MCF 10A (cell line): ENCODE results near the gene DNAAF8. TPM values are rescaled to one million over a fixed set of nuclear protein-coding genes. Genes with fewer than 3 reads are reported as not detected.

Source experiments
- BruUV-seq: library from RNA; stranded (reverse); fragments of 400-500 nt; replicated peaks from 2 replicates; lab custom pipeline; 2021; lab: Mats Ljungman, UMichigan
- CTCF ChIA-PET: fragments of 300-600 bp; sonication (Branson Sonifier 250); formaldehyde crosslinking; extraction: SDS; loops from one replicate; lab custom pipeline; 2021; ENCODE audit warnings: antibody characterized with exemption, inconsistent platforms; lab: Yijun Ruan, JAX
- POLR2A ChIA-PET: fragments of 300-600, 350-650 bp; sonication (Branson Sonifier 250); formaldehyde crosslinking; extraction: SDS; loops from one replicate; lab custom pipeline; 2020; ENCODE audit warnings: antibody characterized with exemption, inconsistent platforms; lab: Yijun Ruan, JAX
- DNase-seq: peaks from one replicate; pipeline ENCODE4 v3.0.0-alpha.2; 2018; ENCODE audit not compliant: unreplicated experiment
- H3K27ac Mint-ChIP-seq: one replicate; pipeline ENCODE4 v1.8.0; 2022; ENCODE audit warnings: mild to moderate bottlenecking, low read depth, mixed read lengths; ENCODE audit not compliant: unreplicated experiment
- H3K27me3 Mint-ChIP-seq: one replicate; pipeline ENCODE4 v1.8.0; 2022; ENCODE audit warnings: mixed read lengths; ENCODE audit not compliant: insufficient read depth, unreplicated experiment
- H3K36me3 Mint-ChIP-seq: one replicate; pipeline ENCODE4 v1.8.0; 2022; ENCODE audit warnings: mild to moderate bottlenecking, moderate library complexity, mixed read lengths; ENCODE audit not compliant: insufficient read depth, unreplicated experiment
- H3K4me1 Mint-ChIP-seq: one replicate; pipeline ENCODE4 v1.8.0; 2022; ENCODE audit warnings: mixed read lengths; ENCODE audit not compliant: insufficient read depth, unreplicated experiment
- H3K4me3 Mint-ChIP-seq: one replicate; pipeline ENCODE4 v1.8.0; 2022; ENCODE audit warnings: mild to moderate bottlenecking, moderate library complexity, mixed read lengths; ENCODE audit not compliant: unreplicated experiment
- H3K9me3 Mint-ChIP-seq: one replicate; pipeline ENCODE4 v1.8.0; 2022; ENCODE audit warnings: mixed read lengths; ENCODE audit not compliant: unreplicated experiment
- intact Hi-C: fragments of 100-400 bp; cut with micrococcal nuclease; formaldehyde crosslinking; loops from 2 replicates; pipeline ENCODE4 v1.14.1; 2022
- total RNA-seq: library from RNA; stranded (reverse); gene quantifications from 2 replicates; pipeline ENCODE4 v1.2.3, GENCODE V29; 2022
- TF ChIP-seq, protein P1 (sequence below): fragments of 200-600 bp; IDR thresholded peaks from one replicate; pipeline ENCODE4 v1.8.0; 2022; ENCODE audit warnings: antibody characterized with exemption, mild to moderate bottlenecking; ENCODE audit not compliant: unreplicated experiment

DNAAF8 gene
- total RNA-seq, 1 experiment from 2014 or later, result 0.56 TPM

DNA sequence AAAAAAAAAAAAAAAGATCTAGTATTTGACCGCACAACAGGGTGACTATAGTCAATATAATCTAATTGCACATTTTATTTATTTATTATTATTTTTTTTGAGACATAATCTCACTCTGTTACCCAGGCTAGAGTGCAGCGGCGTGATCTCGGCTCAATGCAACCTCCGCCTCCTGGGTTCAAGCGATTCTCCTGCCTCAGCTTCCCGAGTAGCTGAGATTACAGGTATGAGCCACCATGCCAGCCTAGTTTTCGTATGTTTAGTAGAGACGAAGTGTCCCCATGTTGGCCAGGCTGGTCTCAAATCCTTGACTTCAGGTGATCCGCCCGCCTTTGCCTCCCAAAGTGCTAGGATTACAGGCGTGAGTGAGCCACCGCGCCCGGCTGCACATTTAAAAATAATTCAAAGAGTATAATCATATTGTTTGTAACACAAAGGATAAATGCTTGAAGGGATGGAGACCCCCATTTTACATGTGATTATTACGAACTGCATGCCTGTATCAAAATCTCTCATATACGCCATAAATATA, 1.1 kb upstream of the DNAAF8 start:
- ChIA-PET POLR2A (interaction anchor here (0.5 to 2.9 kb wide), 11 partner anchors 9 to 211 kb away, joined by 3 to 64 read pairs (median 8); partner anchors contain the start of genes NUDT16L1 and ZNF500), CTCF (no interaction called here)
- Mint-ChIP-seq H3K36me3 (peaks cover 34% of the 10 kb centered on the region), H3K4me1 (peaks cover 13% of the 10 kb centered on the region), H3K4me3 (peak overlapping the region; percentile 98), H3K27ac (peak overlapping the region; percentile 98), H3K27me3 (no peaks in the 10 kb centered on the region), H3K9me3 (no peaks in the 10 kb centered on the region)
- no TSS peak for BruUV-seq
- intact Hi-C loops, result loop anchor here (10.0 kb wide), 1 partner anchor 362 kb away; the partner anchor contains the start of gene EEF2KMT
- TF ChIP-seq, protein P1, sequence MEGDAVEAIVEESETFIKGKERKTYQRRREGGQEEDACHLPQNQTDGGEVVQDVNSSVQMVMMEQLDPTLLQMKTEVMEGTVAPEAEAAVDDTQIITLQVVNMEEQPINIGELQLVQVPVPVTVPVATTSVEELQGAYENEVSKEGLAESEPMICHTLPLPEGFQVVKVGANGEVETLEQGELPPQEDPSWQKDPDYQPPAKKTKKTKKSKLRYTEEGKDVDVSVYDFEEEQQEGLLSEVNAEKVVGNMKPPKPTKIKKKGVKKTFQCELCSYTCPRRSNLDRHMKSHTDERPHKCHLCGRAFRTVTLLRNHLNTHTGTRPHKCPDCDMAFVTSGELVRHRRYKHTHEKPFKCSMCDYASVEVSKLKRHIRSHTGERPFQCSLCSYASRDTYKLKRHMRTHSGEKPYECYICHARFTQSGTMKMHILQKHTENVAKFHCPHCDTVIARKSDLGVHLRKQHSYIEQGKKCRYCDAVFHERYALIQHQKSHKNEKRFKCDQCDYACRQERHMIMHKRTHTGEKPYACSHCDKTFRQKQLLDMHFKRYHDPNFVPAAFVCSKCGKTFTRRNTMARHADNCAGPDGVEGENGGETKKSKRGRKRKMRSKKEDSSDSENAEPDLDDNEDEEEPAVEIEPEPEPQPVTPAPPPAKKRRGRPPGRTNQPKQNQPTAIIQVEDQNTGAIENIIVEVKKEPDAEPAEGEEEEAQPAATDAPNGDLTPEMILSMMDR, result no peak
- no peak for DNase-seq

DNA sequence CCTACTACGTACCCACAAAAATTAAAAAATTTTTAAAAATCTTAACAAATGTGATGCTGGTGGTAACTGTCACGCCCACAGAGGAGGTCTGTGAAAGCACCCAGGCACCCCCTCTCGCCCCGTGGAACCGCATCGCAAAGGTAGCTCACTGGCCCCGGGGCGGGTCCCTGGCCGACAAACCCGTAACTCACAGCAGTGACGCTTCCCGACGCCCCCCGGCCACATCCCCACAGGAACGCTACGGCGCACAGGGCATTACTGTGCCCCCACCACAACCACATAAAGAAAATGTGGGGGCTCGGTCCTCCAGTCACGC, 632 bp upstream of the DNAAF8 start:
- H3K27ac Mint-ChIP-seq, result peak overlapping the region; percentile 98
- peaks cover 34% of the 10 kb centered on the region for H3K36me3 Mint-ChIP-seq
- POLR2A ChIA-PET, result interaction anchor here (0.5 to 2.9 kb wide), 24 partner anchors 9 to 338 kb away, joined by 3 to 64 read pairs (median 5); partner anchors contain the start of genes ALG1, GLYR1, NUDT16L1 and ROGDI
- no peak for DNase-seq
- CTCF ChIA-PET, result interaction anchor here (0.6 to 1.3 kb wide), 5 partner anchors 35 to 223 kb away, joined by 3 to 7 read pairs (median 3); partner anchors contain the start of gene MGRN1
- no peaks in the 10 kb centered on the region for H3K27me3 Mint-ChIP-seq
- BruUV-seq, result TSS peak; percentile 54
- TF ChIP-seq, protein P1, result no peak
- peaks cover 13% of the 10 kb centered on the region for H3K4me1 Mint-ChIP-seq
- intact Hi-C loops, result loop anchor here (1.0 to 10.0 kb wide), 3 partner anchors 34 to 361 kb away; partner anchors contain the start of genes EEF2KMT and ZNF500
- no peaks in the 10 kb centered on the region for H3K9me3 Mint-ChIP-seq
- peak overlapping the region; percentile 98 for H3K4me3 Mint-ChIP-seq

DNA sequence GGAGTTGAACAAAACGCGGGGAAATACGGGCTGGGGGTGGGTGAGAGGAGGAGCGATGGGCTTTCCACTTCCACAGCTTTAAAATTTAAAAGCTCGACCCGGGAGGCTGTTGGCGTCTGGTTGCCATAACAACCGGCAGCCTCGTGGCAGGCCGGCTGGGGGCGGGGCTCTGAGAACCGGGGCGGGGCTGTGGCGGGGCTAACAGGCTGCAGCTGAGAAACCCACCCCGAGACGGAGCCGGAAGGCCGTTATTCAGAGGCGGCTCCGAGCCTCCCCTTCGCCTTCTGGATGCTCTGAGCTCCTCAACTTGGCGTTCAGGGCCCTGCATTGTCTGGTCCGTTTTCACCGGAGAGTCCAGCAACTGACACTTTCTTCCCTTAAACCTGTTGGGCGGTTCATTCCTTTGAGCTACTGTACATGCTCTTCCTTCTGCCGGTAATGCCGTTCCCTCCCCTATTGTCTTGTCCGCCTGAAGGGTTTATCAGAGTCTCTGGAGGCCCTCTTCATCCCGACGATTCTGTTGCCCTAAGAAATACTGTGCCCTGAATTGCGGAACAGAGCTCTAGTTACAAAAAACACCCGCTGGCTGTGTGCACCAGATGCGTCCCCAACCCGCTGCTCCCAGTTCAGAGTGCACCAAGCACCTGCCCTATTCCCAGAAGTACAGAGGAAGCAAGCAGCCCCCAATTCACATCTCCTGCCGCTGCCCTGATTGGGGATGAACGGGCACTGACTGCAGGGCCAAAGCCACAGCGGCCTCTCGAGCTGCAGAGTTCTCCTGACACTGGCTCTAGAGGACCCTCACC, 596 bp downstream of the DNAAF8 start:
- ChIA-PET CTCF (interaction anchor here (0.5 to 1.3 kb wide), 10 partner anchors 18 to 411 kb away, joined by 3 to 7 read pairs (median 3); partner anchors contain the start of gene MGRN1), POLR2A (interaction anchor here (0.5 to 2.9 kb wide), 28 partner anchors 10 to 337 kb away, joined by 3 to 64 read pairs (median 5); partner anchors contain the start of genes ALG1, GLYR1, ROGDI and SEPTIN12)
- intact Hi-C loops, result loop anchor here (1.0 to 10.0 kb wide), 3 partner anchors 32 to 360 kb away; partner anchors contain the start of genes EEF2KMT and ZNF500
- H3K9me3 Mint-ChIP-seq, result no peaks in the 10 kb centered on the region
- BruUV-seq, result TSS peak; percentile 68
- no peaks in the 10 kb centered on the region for H3K27me3 Mint-ChIP-seq
- DNase-seq, result peak; percentile 72
- H3K4me1 Mint-ChIP-seq, result peaks cover 13% of the 10 kb centered on the region
- H3K36me3 Mint-ChIP-seq, result peaks cover 28% of the 10 kb centered on the region
- TF ChIP-seq, protein P1, result no peak
- peak overlapping the region; percentile 98 for H3K27ac Mint-ChIP-seq
- peak overlapping the region; percentile 98 for H3K4me3 Mint-ChIP-seq
